Endothelial cell of umbilical vein (primary cell): ENCODE measurements around the gene NUP50.

Experiments
- CTCF ChIP-seq, 2 donors: IDR thresholded peaks; 1 replicate in 1 of 2; 2 replicates in 1 of 2; pipeline ENCODE4 v1.5.1; 2011; ENCODE audit warnings: low read length in 2 of 2, mild to moderate bottlenecking in 2 of 2, moderate library complexity in 2 of 2, control low read depth in 1 of 2, inconsistent platforms in 1 of 2, low read depth in 1 of 2; ENCODE audit not compliant: insufficient read depth in 1 of 2; ENCODE audit errors: extremely low read depth in 1 of 2
- EZH2 ChIP-seq: IDR thresholded peaks from 2 replicates; pipeline ENCODE4 v1.6.1; 2012; ENCODE audit warnings: borderline replicate concordance, low read depth, mild to moderate bottlenecking, moderate library complexity, low read length, inconsistent platforms; ENCODE audit not compliant: severe bottlenecking
- JUN ChIP-seq: IDR thresholded peaks from 2 replicates; pipeline ENCODE4 v1.6.1; 2011; ENCODE audit warnings: borderline replicate concordance, low read depth; ENCODE audit not compliant: insufficient read length, insufficient read depth
- MAX ChIP-seq: IDR thresholded peaks from 2 replicates; pipeline ENCODE4 v1.6.1; 2011; ENCODE audit not compliant: insufficient read depth, insufficient read length
- MYC ChIP-seq: IDR thresholded peaks from one replicate; pipeline ENCODE4 v1.6.1; 2011; ENCODE audit warnings: mild to moderate bottlenecking, low read depth, low read length
- POLR2A ChIP-seq: IDR thresholded peaks from 2 replicates; pipeline ENCODE4 v1.6.1; 2012; ENCODE audit warnings: low read depth, mild to moderate bottlenecking, control low read depth, low read length
- POLR2AphosphoS5 ChIP-seq: IDR thresholded peaks from 2 replicates; pipeline ENCODE4 v1.6.1; 2012; ENCODE audit warnings: low read depth, mild to moderate bottlenecking, control low read depth, low read length, moderate library complexity; ENCODE audit not compliant: insufficient read depth

- TF ChIP-seq EZH2 (no peak), MYC (no peak), CTCF (IDR thresholded peaks at IDR 0.05; ENCODE audit: extremely low read depth in 1 of 2, insufficient read depth in 1 of 2, low read depth in 1 of 2, low read length in 2 of 2) (no peak), POLR2A (no peak), MAX (no peak), POLR2AphosphoS5 (no peak), JUN (no peak)
Observed at GRCh38 chr22:45231293-45231692, 67.6 kb downstream of the NUP50 start.
